MM.1S (cell line): ENCODE data around the gene PIP4K2B.

Source experiments
- CTCF ChIP-seq: fragments of 300-600 bp; sonication (generic); IDR thresholded peaks from 2 replicates; pipeline ENCODE4 v1.5.1; 2016; ENCODE audit warnings: antibody characterized with exemption, low read length, mixed read lengths
- EZH2 ChIP-seq: fragments of 300-600 bp; sonication (generic); optimal IDR thresholded peaks from 2 replicates; pipeline ENCODE3; 2017; ENCODE audit warnings: low read depth, mild to moderate bottlenecking, antibody characterized with exemption, low read length, mixed read lengths

GRCh38 chr17:38741461-38741860 is 57.9 kb downstream of the PIP4K2B start:
- TF ChIP-seq EZH2 (no peak), CTCF (no peak)
